ENCODE data around the gene SORBS2.
"Not testable (repeated sequence)": the region's sequence is repeated elsewhere in the genome, so short reads cannot be mapped to it uniquely, and the experiment has no call there.

Gene SORBS2

DNA sequence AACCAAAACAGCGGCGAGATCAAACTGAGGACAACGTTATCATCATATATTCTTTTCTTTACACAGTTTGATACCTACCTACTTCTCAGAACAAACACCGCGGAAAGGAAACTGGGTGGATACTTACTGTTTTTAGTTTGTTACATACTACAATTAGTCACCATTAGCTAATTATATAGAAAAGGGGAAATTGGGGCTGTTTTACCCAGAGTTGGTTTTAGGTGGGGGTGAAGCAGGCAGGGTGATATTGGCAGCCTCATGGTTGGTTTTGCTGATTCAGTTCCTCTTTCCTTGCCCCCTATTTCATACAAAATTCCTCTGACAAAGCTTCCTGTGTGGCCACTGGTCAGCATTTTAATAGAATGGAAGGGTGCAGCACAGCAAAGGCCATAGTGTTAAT, 77.8 kb downstream of the SORBS2 start:
- no peak for DNase-seq

GRCh38 chr4:185730849-185731608, 81.0 kb downstream of the SORBS2 start:
- no peak for DNase-seq

DNA sequence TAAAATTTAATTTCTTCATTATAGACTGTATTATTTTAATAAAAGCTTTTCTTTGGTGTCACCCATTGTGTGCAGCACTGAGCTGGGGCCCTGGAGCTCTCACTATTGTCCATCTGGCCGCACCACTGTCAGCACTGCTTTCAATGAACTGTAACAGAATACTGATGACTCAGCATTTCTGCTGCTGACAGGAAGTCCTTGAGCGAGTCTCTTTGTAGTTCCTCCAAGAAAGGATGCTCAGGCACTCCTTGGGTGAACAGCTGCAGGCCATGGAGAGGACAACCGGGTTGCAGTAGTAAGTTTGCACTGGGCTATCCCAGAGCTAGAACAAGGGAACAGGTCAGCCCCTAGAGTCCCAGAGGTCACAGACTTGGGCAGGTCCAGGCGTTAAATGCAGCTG, 81.6 kb downstream of the SORBS2 start:
- DNase-seq, result no peak

DNA sequence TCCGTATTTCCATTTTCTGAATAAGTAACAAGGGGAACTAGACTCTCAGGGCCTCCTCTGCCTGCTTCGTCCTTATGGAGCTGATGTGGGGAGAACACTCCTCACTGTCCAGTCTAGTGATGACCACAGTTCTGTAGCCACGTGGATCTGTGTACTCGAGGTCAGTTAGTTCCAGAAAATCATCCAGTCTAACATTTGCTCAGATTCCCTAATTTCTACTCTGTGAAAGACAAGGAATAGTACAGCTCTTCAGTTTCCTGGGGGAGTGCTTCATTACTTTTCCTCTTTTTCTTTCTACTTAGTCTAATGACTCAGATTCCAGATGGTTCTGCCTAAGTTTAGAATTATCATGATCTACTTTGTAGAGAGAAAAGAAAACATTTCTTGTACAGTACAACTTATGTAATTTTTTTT, 82.6 kb downstream of the SORBS2 start:
- no peak for DNase-seq

- no peak for DNase-seq
These were observed 83.1 kb downstream of the SORBS2 start for GRCh38 chr4:185728893-185729292.

GRCh38 chr4:185726931-185727330, 85.1 kb downstream of the SORBS2 start:
- DNase-seq, result no peak

- no peak for DNase-seq
These were observed 88.2 kb downstream of the SORBS2 start for GRCh38 chr4:185723631-185724260.

DNA sequence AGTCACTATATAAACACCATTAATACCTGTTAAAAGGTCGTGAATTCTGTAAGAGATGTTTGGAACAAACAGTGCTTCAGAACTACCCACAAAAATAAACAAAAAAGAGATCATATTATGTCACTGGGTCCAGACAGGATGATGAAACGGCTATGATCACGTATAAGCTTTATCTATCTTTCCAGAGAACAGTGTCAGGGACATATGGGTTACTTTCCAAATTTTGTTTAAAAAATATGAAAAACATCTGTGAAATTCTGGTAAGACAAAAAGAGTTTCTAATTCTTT, 90.0 kb downstream of the SORBS2 start:
- no peak for DNase-seq

DNA sequence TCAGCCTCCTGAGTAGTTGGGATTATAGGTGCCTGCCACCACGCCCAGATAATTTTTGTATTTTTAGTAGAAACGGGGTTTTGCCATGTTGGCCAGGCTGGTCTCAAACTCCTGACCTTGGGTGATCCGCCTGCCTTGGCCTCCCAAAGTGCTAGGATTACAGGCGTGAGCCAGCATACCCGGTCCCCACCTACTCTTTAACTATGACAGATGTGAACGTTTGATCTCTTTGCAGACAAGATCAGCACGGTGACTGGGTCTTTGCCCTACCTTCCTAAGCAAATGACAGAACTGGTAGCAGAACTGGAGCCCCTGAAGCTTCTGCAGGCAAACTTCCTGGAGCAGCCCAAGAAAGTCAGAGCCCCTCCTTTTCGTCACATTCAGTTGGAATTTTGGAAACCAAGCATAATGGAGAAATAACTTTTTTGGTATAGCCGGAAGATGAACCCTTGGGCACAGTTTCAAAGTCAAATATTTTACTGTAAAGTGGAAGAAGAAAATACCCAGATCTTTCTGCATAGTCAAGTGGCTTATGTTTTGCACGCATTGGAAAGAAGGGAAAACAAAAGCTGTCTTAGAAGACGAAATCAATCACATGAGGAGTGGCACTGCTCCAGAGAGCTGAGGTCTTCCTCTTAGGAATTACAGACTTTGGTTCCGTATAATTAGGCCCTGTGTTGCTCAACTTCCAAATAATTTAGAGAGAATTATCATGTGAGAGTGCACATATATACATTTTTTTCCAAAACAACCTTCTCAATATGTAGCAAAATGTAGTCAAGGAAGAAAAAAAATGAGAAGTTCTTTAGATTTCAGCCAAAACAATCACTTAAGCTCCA, 90.6 kb downstream of the SORBS2 start:
- no peak for DNase-seq

DNA sequence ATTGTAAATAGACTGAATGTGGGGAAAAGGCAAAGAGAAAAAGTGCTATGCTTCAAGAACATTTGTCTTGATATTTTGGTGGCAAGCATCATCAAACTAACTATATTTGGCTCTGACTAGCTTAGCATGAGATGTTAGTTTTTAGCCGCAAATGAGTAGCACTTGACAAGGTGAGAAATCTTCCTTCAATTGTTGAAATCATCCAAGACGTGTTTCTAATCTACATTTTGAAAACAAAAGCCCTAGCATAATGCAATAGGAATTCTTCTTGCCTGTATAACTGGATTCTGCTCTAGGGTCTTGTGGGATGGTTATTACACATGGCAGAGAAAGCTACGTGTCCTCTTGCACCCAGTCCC, 92.5 kb downstream of the SORBS2 start:
- no peak for DNase-seq

DNA sequence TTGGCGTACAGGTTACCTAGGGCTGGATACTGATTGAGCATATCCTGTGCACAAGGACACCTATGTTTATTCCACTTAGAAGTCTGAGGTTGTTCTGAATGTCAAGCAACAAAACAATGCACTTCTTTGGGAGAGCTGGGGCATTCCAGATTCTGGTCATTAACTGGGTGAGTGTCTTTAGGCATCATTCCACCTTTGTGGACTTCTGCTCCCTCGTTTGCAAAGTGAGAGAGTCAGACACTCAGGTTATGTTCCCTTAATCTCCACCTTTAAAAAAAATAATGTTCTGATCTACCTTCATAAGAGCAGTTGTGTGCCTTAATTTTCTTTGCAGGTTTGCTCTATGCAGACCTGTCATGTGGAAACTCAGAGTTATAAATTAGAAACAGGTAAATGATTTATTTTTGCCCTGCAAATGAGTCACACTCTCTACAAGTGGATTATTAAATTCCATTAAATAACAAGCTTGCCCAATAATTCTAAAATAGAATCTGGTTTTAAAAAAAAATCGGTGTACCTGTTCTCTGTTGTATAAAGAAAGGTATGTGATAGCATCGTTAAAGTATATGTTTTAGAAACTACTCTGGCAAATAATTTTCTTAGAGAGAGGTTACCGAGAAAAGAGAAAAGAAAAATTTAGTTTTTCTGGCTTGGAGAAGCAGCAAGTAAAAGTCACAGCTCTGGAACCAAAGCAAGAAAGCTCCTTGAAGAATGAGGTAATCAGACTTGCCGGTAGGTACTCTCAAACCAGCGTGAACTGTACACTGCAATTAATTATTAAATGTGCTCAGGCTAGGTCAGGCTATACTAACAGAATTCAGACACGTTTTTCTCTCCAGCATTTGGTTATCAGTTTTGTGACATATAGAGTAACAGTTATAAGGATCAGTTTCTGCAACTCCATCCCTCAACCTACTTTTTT, 93.2 kb downstream of the SORBS2 start:
- DNase-seq, result no peak

GRCh38 chr4:185717377-185717741, 94.6 kb downstream of the SORBS2 start:
- DNase-seq, result no peak

GRCh38 chr4:185716577-185717376, 95.2 kb downstream of the SORBS2 start:
- no peak for DNase-seq

GRCh38 chr4:185716141-185716551, 95.8 kb downstream of the SORBS2 start:
- DNase-seq, result no peak

DNA sequence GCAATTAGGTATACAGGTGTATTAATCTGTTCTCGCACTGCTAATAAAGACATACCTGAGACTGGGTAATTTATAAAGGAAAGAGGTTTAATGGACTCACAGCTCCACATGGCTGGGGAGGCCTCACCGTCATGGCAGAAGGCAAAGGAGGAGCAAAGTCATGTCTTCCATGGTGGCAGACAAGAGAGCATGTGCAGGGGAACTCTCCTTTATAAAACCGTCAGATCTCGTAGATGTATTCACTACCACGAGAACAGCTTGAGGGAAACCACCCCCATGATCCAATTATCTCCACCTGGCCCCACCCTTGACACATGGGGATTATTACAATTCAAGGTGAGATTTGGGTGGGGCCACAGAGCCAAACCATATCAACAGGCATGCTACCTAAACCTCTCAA, 97.5 kb downstream of the SORBS2 start:
- not testable (repeated sequence) for DNase-seq

- no peak for DNase-seq
These were observed 98.3 kb downstream of the SORBS2 start for GRCh38 chr4:185713731-185714130.

DNA sequence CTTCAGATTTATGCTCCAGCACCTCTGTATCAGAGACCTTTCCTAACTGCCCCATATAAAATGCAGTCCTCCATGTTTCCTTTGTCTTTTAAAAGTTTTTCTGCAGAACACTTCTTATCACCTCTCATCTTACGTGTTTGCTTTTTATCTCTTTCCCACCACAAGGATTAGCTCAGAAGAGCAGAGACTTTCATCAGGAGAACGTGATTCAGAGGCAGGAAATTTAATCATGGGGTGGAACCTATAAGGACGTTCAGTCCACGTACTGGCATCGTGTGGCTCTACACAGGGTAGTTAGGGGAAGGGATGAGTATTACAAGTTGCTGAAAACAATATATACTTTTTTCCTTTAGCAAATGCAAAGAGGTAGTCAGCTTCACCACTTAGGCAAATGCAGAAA, 98.7 kb downstream of the SORBS2 start:
- no peak for DNase-seq

- no peak for DNase-seq
These were observed 99.5 kb downstream of the SORBS2 start for GRCh38 chr4:185712350-185713024.

DNA sequence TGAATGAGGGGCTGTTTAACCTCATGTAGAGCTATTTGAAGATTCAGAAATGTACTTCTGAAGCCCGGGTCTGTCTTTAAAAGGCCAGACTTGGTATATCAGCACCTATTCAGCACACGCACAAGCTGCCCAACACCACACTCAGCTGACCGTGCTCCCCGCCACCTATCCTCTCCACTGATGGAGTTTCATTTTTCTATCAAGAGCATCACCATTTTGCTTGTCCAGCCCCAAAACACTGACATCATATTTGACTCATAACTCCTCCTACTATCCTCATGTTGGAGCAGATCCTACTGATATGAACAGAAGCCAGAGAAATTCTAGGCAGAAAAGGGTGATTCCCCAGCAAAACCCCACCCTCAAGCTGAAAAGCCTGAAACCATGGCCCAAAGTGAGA, 100.3 kb downstream of the SORBS2 start:
- DNase-seq, result no peak

- no peak for DNase-seq
These were observed 101.5 kb downstream of the SORBS2 start for GRCh38 chr4:185710487-185710995.

DNA sequence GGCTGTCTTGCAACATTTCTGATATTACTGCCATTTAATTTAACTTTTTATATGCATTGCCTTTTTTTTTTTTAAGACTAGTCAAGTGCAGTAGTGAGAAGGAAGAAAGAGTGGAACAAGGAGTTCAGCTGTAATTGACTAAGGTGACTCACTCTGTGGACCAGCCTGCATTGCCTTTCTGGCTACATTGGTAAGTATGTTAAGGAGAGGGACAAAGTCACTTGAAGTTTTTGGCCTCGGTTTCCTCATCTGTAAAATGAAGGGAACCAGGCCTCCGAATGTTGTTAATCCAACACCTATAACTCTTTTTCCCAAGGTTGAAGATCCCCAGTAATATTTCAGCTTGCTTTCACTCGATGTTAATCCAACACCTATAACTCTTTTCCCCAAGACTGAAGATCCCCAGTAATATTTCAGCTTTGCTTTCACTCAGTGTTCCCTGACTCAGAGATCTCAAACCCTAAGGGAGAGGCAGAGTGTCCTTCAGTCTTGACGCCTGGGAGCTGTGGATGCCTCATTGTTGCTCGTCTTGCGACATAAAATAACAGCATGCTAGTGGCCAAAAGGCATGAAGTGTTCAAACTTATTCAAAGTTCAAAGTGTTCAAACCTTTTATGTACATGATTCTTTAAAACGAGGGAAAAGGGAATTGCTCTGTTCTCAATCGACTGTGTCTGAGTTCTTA, 102.0 kb downstream of the SORBS2 start:
- no peak for DNase-seq
